H9 (cell line): ENCODE data around the gene RBFOX2. TPM values are rescaled to one million over a fixed set of nuclear protein-coding genes. Genes with fewer than 3 reads are reported as not detected.

ENCODE experiments used
- DNase-seq: peaks from one replicate; pipeline ENCODE4 v3.0.0-alpha.2; 2017
- H2AFZ ChIP-seq: one replicate; pipeline ENCODE4 v1.6.1; 2013; ENCODE audit warnings: mild to moderate bottlenecking, low read length, control low read depth, moderate library complexity
- H2AK5ac ChIP-seq: 2 replicates; pipeline ENCODE4 v1.6.1; 2013; ENCODE audit warnings: low read length, control low read depth, mixed read lengths; ENCODE audit not compliant: insufficient read length
- H2BK120ac ChIP-seq: one replicate; pipeline ENCODE4 v1.6.1; 2013; ENCODE audit warnings: low read depth, mild to moderate bottlenecking, low read length, control low read depth, inconsistent platforms; ENCODE audit not compliant: poor library complexity, severe bottlenecking
- H2BK12ac ChIP-seq: 2 replicates; pipeline ENCODE4 v1.6.1; 2013; ENCODE audit warnings: low read length, control low read depth, mixed read lengths, low read depth; ENCODE audit not compliant: insufficient read length
- H2BK15ac ChIP-seq: 2 replicates; pipeline ENCODE4 v1.6.1; 2013; ENCODE audit warnings: low read depth, low read length, control low read depth
- H2BK20ac ChIP-seq: one replicate; pipeline ENCODE4 v1.6.1; 2013; ENCODE audit warnings: low read depth, mild to moderate bottlenecking, low read length, control low read depth, inconsistent platforms; ENCODE audit not compliant: poor library complexity, severe bottlenecking
- H2BK5ac ChIP-seq: 2 replicates; pipeline ENCODE4 v1.6.1; 2013; ENCODE audit warnings: low read length, control low read depth, mixed read lengths; ENCODE audit not compliant: insufficient read length
- H3K14ac ChIP-seq: 2 replicates; pipeline ENCODE4 v1.6.1; 2013; ENCODE audit warnings: low read length, control low read depth; ENCODE audit not compliant: insufficient read depth
- H3K18ac ChIP-seq: 2 replicates; pipeline ENCODE4 v1.6.1; 2013; ENCODE audit warnings: low read depth, mild to moderate bottlenecking, mixed read lengths, low read length, control low read depth; ENCODE audit not compliant: insufficient read length
- H3K23ac ChIP-seq: 2 replicates; pipeline ENCODE4 v1.6.1; 2013; ENCODE audit warnings: low read length, control low read depth, mixed read lengths, low read depth; ENCODE audit not compliant: insufficient read length
- H3K23me2 ChIP-seq: 2 replicates; pipeline ENCODE4 v1.6.1; 2013; ENCODE audit warnings: low read depth, mild to moderate bottlenecking, mixed read lengths, low read length, control low read depth; ENCODE audit not compliant: insufficient read length, poor library complexity, severe bottlenecking
- H3K27ac ChIP-seq: 2 replicates; pipeline ENCODE4 v1.5.1; 2013; ENCODE audit warnings: low read length, control low read depth, mixed read lengths, low read depth; ENCODE audit not compliant: insufficient read length
- H3K27me3 ChIP-seq: 2 replicates; pipeline ENCODE4 v1.6.1; 2013; ENCODE audit warnings: low read length, control low read depth, inconsistent platforms; ENCODE audit not compliant: insufficient read depth
- H3K4ac ChIP-seq: 2 replicates; pipeline ENCODE4 v1.6.1; 2013; ENCODE audit warnings: low read depth, mild to moderate bottlenecking, control low read depth, inconsistent platforms, low read length, moderate library complexity
- H3K4me1 ChIP-seq: 2 replicates; pipeline ENCODE4 v1.6.1; 2013; ENCODE audit warnings: low read length, control low read depth, inconsistent platforms; ENCODE audit not compliant: insufficient read depth
- H3K4me2 ChIP-seq: 2 replicates; pipeline ENCODE4 v1.6.1; 2013; ENCODE audit warnings: low read length, control low read depth, mixed read lengths; ENCODE audit not compliant: insufficient read length, insufficient read depth
- H3K56ac ChIP-seq: 2 replicates; pipeline ENCODE4 v1.6.1; 2013; ENCODE audit warnings: low read depth, mild to moderate bottlenecking, mixed read lengths, low read length, control low read depth; ENCODE audit not compliant: insufficient read length
- H3K79me1 ChIP-seq: 2 replicates; pipeline ENCODE4 v1.6.1; 2013; ENCODE audit warnings: low read depth, mild to moderate bottlenecking, moderate library complexity, low read length, control low read depth, inconsistent platforms; ENCODE audit not compliant: insufficient read depth, poor library complexity, severe bottlenecking
- H3K79me2 ChIP-seq: 2 replicates; pipeline ENCODE4 v1.6.1; 2013; ENCODE audit warnings: low read length, control low read depth, inconsistent platforms; ENCODE audit not compliant: insufficient read depth
- H3K9ac ChIP-seq: 2 replicates; pipeline ENCODE4 v1.6.1; 2013; ENCODE audit warnings: low read length, control low read depth, mixed read lengths; ENCODE audit not compliant: insufficient read length; ENCODE audit errors: extremely low read depth
- H3K9me3 ChIP-seq: one replicate; pipeline ENCODE4 v1.6.1; 2013; ENCODE audit warnings: low read depth, low read length, inconsistent platforms; ENCODE audit not compliant: control insufficient read depth
- H3T11ph ChIP-seq: one replicate; pipeline ENCODE4 v1.6.1; 2013; ENCODE audit warnings: mild to moderate bottlenecking, low read length, control low read depth, inconsistent platforms
- H4K20me1 ChIP-seq: one replicate; pipeline ENCODE4 v1.6.1; 2013; ENCODE audit not compliant: control insufficient read depth, insufficient read length, insufficient read depth
- H4K5ac ChIP-seq: 2 replicates; pipeline ENCODE4 v1.6.1; 2013; ENCODE audit warnings: low read depth, mild to moderate bottlenecking, mixed read lengths, low read length, control low read depth; ENCODE audit not compliant: insufficient read length
- H4K8ac ChIP-seq: replicated peaks from 2 replicates; pipeline ENCODE4 v1.6.1; 2013; ENCODE audit warnings: low read length, control low read depth, mixed read lengths, low read depth; ENCODE audit not compliant: insufficient read length
- H4K91ac ChIP-seq: 2 replicates; pipeline ENCODE4 v1.6.1; 2013; ENCODE audit warnings: low read depth, mild to moderate bottlenecking, moderate library complexity, mixed read lengths, low read length, control low read depth; ENCODE audit not compliant: insufficient read length
- H3K27ac Mint-ChIP-seq, 3 experiments: 2 replicates in 2 of 3; 3 replicates in 1 of 3; pipeline ENCODE4 v1.8.0; 2020 to 2021; ENCODE audit warnings: mixed read lengths in 3 of 3, mild to moderate bottlenecking in 1 of 3, moderate library complexity in 1 of 3
- H3K27me3 Mint-ChIP-seq: 2 replicates; pipeline ENCODE4 v1.8.0; 2021; ENCODE audit warnings: low read depth, mild to moderate bottlenecking, moderate library complexity, mixed read lengths
- H3K36me3 Mint-ChIP-seq, 3 experiments: 2 replicates in 2 of 3; 3 replicates in 1 of 3; pipeline ENCODE4 v1.8.0; 2020 to 2021; ENCODE audit warnings: low read depth in 3 of 3, mixed read lengths in 3 of 3; ENCODE audit not compliant: insufficient read depth in 1 of 3
- H3K4me1 Mint-ChIP-seq, 2 experiments: 2 replicates each; pipeline ENCODE4 v1.8.0; 2020; ENCODE audit warnings: mixed read lengths in 2 of 2
- H3K4me3 Mint-ChIP-seq, 2 experiments: 2 replicates in 1 of 2; 3 replicates in 1 of 2; pipeline ENCODE4 v1.8.0; 2020 to 2021; ENCODE audit warnings: mild to moderate bottlenecking in 2 of 2, mixed read lengths in 2 of 2, moderate library complexity in 1 of 2
- H3K9me3 Mint-ChIP-seq, 2 experiments: 2 replicates in 1 of 2; 3 replicates in 1 of 2; pipeline ENCODE4 v1.8.0; 2020; ENCODE audit warnings: mild to moderate bottlenecking in 2 of 2, mixed read lengths in 2 of 2, moderate library complexity in 1 of 2
- WGBS: extraction: QIAGEN DNeasy Blood & Tissue Kit; methylation state at CpG from one replicate; pipeline ENCODE4 v1.1.7; 2013; ENCODE audit warnings: missing lambda C conversion rate, low lambda C conversion rate, mixed read lengths; ENCODE audit not compliant: insufficient read length; ENCODE audit errors: extremely low coverage; 5-methylcytosine and 5-hydroxymethylcytosine counted together
- total RNA-seq: library from RNA; stranded (reverse); gene quantifications from 2 replicates; pipeline ENCODE4 v1.2.1, GENCODE V29; 2021
- TF ChIP-seq, protein P1 (sequence below): fragments of 200-600 bp; sonication (generic); conservative IDR thresholded peaks from 3 replicates; pipeline ENCODE4 v1.8.0; 2021; ENCODE audit warnings: antibody characterized with exemption, mild to moderate bottlenecking

RBFOX2 gene
- total RNA-seq, 1 experiment from 2014 or later = 84.7 TPM

GRCh38 chr22:35804421-35804820, 224.2 kb downstream of the RBFOX2 start:
- Histone ChIP-seq H3T11ph (no peak overlapping the region), H3K4me2 (no peak overlapping the region), H4K91ac (no peak overlapping the region), H2BK20ac (no peak overlapping the region), H2BK15ac (no peak overlapping the region), H3K9ac (no peak overlapping the region), H3K23ac (no peak overlapping the region), H3K23me2 (no peaks in the 10 kb centered on the region), H2BK12ac (no peak overlapping the region), H3K4me1 (no peaks in the 10 kb centered on the region), H2BK120ac (no peak overlapping the region), H3K14ac (no peak overlapping the region), H4K20me1 (no peaks in the 10 kb centered on the region), H3K9me3 (no peaks in the 10 kb centered on the region), H3K4ac (no peak overlapping the region), H4K8ac (no peak overlapping the region), H3K79me2 (no peaks in the 10 kb centered on the region; the same call in 1 of the 2 replicates), H3K79me1 (peaks cover 6% of the 10 kb centered on the region), H3K27ac (no peak overlapping the region), H4K5ac (no peak overlapping the region), H2BK5ac (no peak overlapping the region), H3K56ac (no peak overlapping the region), H2AK5ac (no peak overlapping the region), H3K18ac (no peak overlapping the region), H3K27me3 (no peaks in the 10 kb centered on the region), H2AFZ (no peak overlapping the region)
- Mint-ChIP-seq H3K27ac (no peak overlapping the region), H3K4me1 (peaks cover 6 to 8% of the 10 kb centered on the region in 2 experiments; a peak in 3 of 4 replicates), H3K36me3 (peaks cover 30 to 42% (median 31%) of the 10 kb centered on the region in 3 experiments; a peak in 6 of 7 replicates), H3K27me3 (no peaks in the 10 kb centered on the region), H3K4me3 (no peak overlapping the region), H3K9me3 (peaks cover 4% of the 10 kb centered on the region in 2 experiments; a peak in 2 of 5 replicates)
- WGBS = no CpG with 5 or more reads among the region's 1 CpG
- TF ChIP-seq, protein P1, sequence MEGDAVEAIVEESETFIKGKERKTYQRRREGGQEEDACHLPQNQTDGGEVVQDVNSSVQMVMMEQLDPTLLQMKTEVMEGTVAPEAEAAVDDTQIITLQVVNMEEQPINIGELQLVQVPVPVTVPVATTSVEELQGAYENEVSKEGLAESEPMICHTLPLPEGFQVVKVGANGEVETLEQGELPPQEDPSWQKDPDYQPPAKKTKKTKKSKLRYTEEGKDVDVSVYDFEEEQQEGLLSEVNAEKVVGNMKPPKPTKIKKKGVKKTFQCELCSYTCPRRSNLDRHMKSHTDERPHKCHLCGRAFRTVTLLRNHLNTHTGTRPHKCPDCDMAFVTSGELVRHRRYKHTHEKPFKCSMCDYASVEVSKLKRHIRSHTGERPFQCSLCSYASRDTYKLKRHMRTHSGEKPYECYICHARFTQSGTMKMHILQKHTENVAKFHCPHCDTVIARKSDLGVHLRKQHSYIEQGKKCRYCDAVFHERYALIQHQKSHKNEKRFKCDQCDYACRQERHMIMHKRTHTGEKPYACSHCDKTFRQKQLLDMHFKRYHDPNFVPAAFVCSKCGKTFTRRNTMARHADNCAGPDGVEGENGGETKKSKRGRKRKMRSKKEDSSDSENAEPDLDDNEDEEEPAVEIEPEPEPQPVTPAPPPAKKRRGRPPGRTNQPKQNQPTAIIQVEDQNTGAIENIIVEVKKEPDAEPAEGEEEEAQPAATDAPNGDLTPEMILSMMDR = no peak
- no peak for DNase-seq
